Mesendoderm (in vitro differentiated cells): ENCODE measurements around the gene PCDHGB2.
A peak's percentile ranks its signal among the peaks of the same experiment; 100 is the strongest.
"Not testable (repeated sequence)": the region's sequence is repeated elsewhere in the genome, so short reads cannot be mapped to it uniquely, and the experiment has no call there.

ENCODE experiments used
- DNase-seq: peaks from one replicate; pipeline ENCODE4 v3.0.0; 2013
- H2AK5ac ChIP-seq: 2 replicates; pipeline ENCODE4 v1.6.1; 2013; ENCODE audit warnings: low read length, inconsistent platforms
- H2BK120ac ChIP-seq: 2 replicates; pipeline ENCODE4 v1.6.1; 2013; ENCODE audit warnings: low read depth, mild to moderate bottlenecking, low read length, moderate library complexity, mixed read lengths
- H2BK15ac ChIP-seq: replicated peaks from 2 replicates; pipeline ENCODE4 v1.6.1; 2013; ENCODE audit warnings: low read depth, mild to moderate bottlenecking, moderate library complexity
- H2BK5ac ChIP-seq: 2 replicates; pipeline ENCODE4 v1.6.1; 2013; ENCODE audit warnings: low read length, inconsistent platforms
- H3K18ac ChIP-seq: 2 replicates; pipeline ENCODE4 v1.6.1; 2013; ENCODE audit warnings: mild to moderate bottlenecking, low read length, mixed read lengths
- H3K23ac ChIP-seq: one replicate; pipeline ENCODE4 v1.6.1; 2013; ENCODE audit warnings: low read length
- H3K27ac ChIP-seq: 2 replicates; pipeline ENCODE4 v1.5.1; 2013; ENCODE audit warnings: low read depth, mild to moderate bottlenecking, inconsistent platforms, low read length, moderate library complexity
- H3K27me3 ChIP-seq: 2 replicates; pipeline ENCODE4 v1.6.1; 2013; ENCODE audit warnings: low read length, control low read depth, mild to moderate bottlenecking, inconsistent platforms; ENCODE audit not compliant: insufficient read depth, poor library complexity
- H3K36me3 ChIP-seq: 2 replicates; pipeline ENCODE4 v1.6.1; 2013; ENCODE audit warnings: low read length, inconsistent platforms; ENCODE audit not compliant: control insufficient read depth, insufficient read depth
- H3K4ac ChIP-seq: one replicate; pipeline ENCODE4 v1.6.1; 2013; ENCODE audit warnings: low read depth, mild to moderate bottlenecking, low read length, moderate library complexity
- H3K4me1 ChIP-seq: 2 replicates; pipeline ENCODE4 v1.6.1; 2013; ENCODE audit warnings: low read depth, low read length, inconsistent platforms; ENCODE audit not compliant: control insufficient read depth
- H3K4me2 ChIP-seq: 2 replicates; pipeline ENCODE4 v1.6.1; 2013; ENCODE audit warnings: low read length
- H3K4me3 ChIP-seq: 2 replicates; pipeline ENCODE4 v1.5.1; 2013; ENCODE audit warnings: mild to moderate bottlenecking, low read length
- H3K56ac ChIP-seq: one replicate; pipeline ENCODE4 v1.6.1; 2013; ENCODE audit warnings: low read length
- H3K79me1 ChIP-seq: 2 replicates; pipeline ENCODE4 v1.6.1; 2013; ENCODE audit warnings: low read length, inconsistent platforms
- H3K79me2 ChIP-seq: 2 replicates; pipeline ENCODE4 v1.6.1; 2013; ENCODE audit warnings: mild to moderate bottlenecking, low read length; ENCODE audit not compliant: control insufficient read depth, insufficient read depth
- H3K9ac ChIP-seq: 2 replicates; pipeline ENCODE4 v1.6.1; 2013; ENCODE audit warnings: low read length, inconsistent platforms
- H4K5ac ChIP-seq: one replicate; pipeline ENCODE4 v1.6.1; 2013; ENCODE audit warnings: low read length
- H4K8ac ChIP-seq: one replicate; pipeline ENCODE4 v1.6.1; 2013; ENCODE audit warnings: low read depth, mild to moderate bottlenecking, control low read depth, low read length, moderate library complexity
- WGBS: extraction: QIAGEN DNeasy Blood & Tissue Kit; methylation state at CpG from one replicate; pipeline ENCODE4 v1.1.7; 2013; ENCODE audit warnings: low lambda C conversion rate, missing lambda C conversion rate; ENCODE audit not compliant: insufficient coverage; ENCODE audit errors: extremely low coverage; 5-methylcytosine and 5-hydroxymethylcytosine counted together

Gene PCDHGB2

DNA sequence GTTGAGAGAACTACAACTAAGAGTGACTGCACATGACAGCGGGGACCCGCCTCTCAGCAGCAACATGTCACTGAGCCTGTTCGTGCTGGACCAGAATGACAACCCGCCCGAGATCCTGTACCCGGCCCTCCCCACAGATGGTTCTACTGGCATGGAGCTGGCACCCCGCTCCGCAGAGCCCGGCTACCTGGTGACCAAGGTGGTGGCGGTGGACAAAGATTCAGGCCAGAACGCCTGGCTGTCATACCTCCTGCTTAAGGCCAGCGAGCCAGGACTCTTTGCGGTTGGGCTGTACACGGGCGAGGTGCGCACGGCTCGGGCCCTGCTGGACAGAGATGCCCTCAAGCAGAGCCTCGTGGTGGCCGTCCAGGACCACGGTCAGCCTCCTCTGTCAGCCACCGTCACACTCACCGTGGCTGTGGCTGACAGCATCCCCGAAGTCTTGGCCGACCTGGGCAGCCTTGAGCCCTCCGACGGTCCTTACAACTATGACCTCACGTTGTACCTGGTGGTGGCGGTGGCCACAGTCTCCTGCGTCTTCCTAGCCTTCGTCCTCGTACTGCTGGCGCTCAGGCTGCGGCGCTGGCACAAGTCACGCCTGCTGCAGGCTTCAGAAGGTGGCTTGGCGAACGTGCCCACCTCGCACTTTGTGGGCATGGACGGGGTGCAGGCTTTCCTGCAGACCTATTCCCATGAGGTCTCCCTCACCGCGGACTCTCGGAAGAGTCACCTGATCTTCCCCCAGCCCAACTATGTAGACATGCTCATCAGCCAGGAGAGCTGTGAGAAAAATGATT is 24.9 kb downstream of the PCDHGB2 start:
- Histone ChIP-seq H2BK15ac (no peak overlapping the region), H3K79me1 (no peaks in the 10 kb centered on the region), H3K27ac (no peak overlapping the region), H4K8ac (no peak overlapping the region), H3K4ac (no peak overlapping the region), H3K18ac (no peak overlapping the region), H3K4me3 (no peak overlapping the region), H3K4me2 (no peak overlapping the region), H3K36me3 (no peaks in the 10 kb centered on the region), H2BK120ac (no peak overlapping the region), H3K23ac (no peak overlapping the region), H3K56ac (no peak overlapping the region), H2AK5ac (no peak overlapping the region), H4K5ac (no peak overlapping the region), H3K9ac (no peak overlapping the region), H3K27me3 (no peaks in the 10 kb centered on the region), H3K4me1 (no peaks in the 10 kb centered on the region), H3K79me2 (no peaks in the 10 kb centered on the region), H2BK5ac (no peak overlapping the region)
- WGBS: no CpG with 5 or more reads among the region's 43 CpGs
- DNase-seq: no peak

GRCh38 chr5:141387557-141388311 is 27.9 kb downstream of the PCDHGB2 start, which contains the start of gene PCDHGB4:
PCDHGB4 (plus strand) TSS chr5:141387698; CDS start chr5:141387885, 187 bp downstream.
- not testable (repeated sequence) for H3K79me2 ChIP-seq, H3K9ac ChIP-seq, H2AK5ac ChIP-seq, H4K8ac ChIP-seq, H3K56ac ChIP-seq, H3K36me3 ChIP-seq, H2BK120ac ChIP-seq, H3K18ac ChIP-seq, H2BK15ac ChIP-seq, H3K27me3 ChIP-seq, H3K4me3 ChIP-seq, H3K23ac ChIP-seq, H3K4me2 ChIP-seq, H3K4me1 ChIP-seq, H3K27ac ChIP-seq, H3K4ac ChIP-seq, H3K79me1 ChIP-seq, H4K5ac ChIP-seq, H2BK5ac ChIP-seq
- WGBS: no CpG with 5 or more reads among the region's 40 CpGs
- DNase-seq: peak; percentile 65

DNA sequence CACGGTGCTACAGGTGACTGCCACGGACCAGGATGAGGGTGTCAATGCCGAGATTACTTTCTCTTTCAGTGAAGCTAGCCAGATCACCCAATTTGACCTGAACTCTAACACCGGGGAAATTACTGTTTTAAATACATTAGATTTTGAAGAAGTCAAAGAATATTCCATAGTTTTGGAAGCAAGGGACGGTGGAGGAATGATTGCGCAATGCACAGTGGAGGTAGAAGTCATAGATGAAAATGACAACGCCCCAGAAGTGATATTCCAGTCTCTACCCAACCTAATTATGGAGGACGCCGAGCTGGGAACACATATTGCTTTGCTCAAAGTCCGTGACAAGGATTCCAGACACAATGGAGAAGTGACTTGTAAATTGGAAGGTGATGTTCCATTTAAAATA is 28.9 kb downstream of the PCDHGB2 start:
- H3K4me3 ChIP-seq: no peak overlapping the region
- no peak for DNase-seq
- H2BK120ac ChIP-seq: no peak overlapping the region
- H4K8ac ChIP-seq: no peak overlapping the region
- no peaks in the 10 kb centered on the region for H3K79me1 ChIP-seq
- no peaks in the 10 kb centered on the region for H3K36me3 ChIP-seq
- no peaks in the 10 kb centered on the region for H3K79me2 ChIP-seq
- H3K23ac ChIP-seq: no peak overlapping the region
- H3K4me2 ChIP-seq: no peak overlapping the region
- no peak overlapping the region for H3K27ac ChIP-seq
- H2BK5ac ChIP-seq: no peak overlapping the region
- H3K4me1 ChIP-seq: no peaks in the 10 kb centered on the region
- H2BK15ac ChIP-seq: no peak overlapping the region
- no peaks in the 10 kb centered on the region for H3K27me3 ChIP-seq
- H2AK5ac ChIP-seq: no peak overlapping the region
- H3K56ac ChIP-seq: no peak overlapping the region
- no peak overlapping the region for H3K9ac ChIP-seq
- whole genome bisulfite sequencing: no CpG with 5 or more reads among the region's 10 CpGs
- H3K18ac ChIP-seq: no peak overlapping the region
- no peak overlapping the region for H3K4ac ChIP-seq
- no peak overlapping the region for H4K5ac ChIP-seq

DNA sequence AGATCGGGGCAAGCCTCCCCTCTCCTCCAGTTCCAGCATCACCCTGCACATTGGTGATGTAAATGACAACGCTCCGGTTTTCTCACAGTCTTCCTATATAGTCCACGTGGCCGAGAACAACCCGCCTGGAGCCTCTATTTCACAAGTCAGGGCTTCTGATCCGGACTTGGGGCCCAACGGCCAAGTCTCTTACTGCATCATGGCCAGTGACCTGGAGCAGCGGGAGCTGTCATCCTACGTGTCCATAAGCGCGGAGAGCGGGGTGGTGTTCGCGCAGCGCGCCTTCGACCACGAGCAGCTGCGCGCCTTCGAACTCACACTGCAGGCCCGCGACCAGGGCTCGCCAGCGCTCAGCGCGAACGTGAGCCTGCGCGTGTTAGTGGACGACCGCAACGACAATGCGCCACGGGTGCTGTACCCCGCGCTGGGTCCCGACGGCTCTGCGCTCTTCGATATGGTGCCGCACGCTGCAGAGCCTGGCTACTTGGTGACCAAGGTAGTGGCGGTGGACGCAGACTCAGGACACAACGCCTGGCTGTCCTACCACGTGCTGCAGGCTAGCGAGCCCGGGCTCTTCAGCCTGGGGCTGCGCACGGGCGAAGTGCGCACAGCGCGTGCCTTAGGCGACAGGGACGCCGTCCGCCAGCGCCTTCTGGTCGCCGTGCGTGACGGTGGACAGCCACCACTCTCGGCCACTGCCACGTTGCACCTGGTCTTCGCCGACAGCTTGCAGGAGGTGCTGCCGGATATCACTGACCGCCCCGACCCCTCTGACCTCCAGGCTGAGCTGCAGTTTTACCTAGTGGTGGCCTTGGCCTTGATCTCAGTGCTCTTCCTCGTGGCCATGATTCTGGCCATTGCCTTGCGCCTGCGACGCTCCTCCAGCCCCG is 29.6 kb downstream of the PCDHGB2 start:
- H3K4me2 ChIP-seq: no peak overlapping the region
- no CpG with 5 or more reads among the region's 77 CpGs for WGBS
- no peak overlapping the region for H2BK5ac ChIP-seq
- no peak for DNase-seq
- H3K27me3 ChIP-seq: no peaks in the 10 kb centered on the region
- H3K18ac ChIP-seq: no peak overlapping the region
- no peaks in the 10 kb centered on the region for H3K79me1 ChIP-seq
- no peak overlapping the region for H2AK5ac ChIP-seq
- H3K4ac ChIP-seq: no peak overlapping the region
- H4K5ac ChIP-seq: no peak overlapping the region
- no peak overlapping the region for H3K56ac ChIP-seq
- H3K4me3 ChIP-seq: no peak overlapping the region
- H3K27ac ChIP-seq: no peak overlapping the region
- H3K9ac ChIP-seq: no peak overlapping the region
- H3K4me1 ChIP-seq: no peaks in the 10 kb centered on the region
- H2BK120ac ChIP-seq: no peak overlapping the region
- H3K36me3 ChIP-seq: no peaks in the 10 kb centered on the region
- no peak overlapping the region for H3K23ac ChIP-seq
- no peaks in the 10 kb centered on the region for H3K79me2 ChIP-seq
- no peak overlapping the region for H4K8ac ChIP-seq
- H2BK15ac ChIP-seq: no peak overlapping the region

GRCh38 chr5:141392429-141393198 is 32.8 kb downstream of the PCDHGB2 start, which contains the start of gene PCDHGA8:
PCDHGA8 (plus strand) TSS chr5:141392633; CDS start chr5:141392814, 181 bp downstream.
- Histone ChIP-seq H3K4me3 (no peak within 1 kb of the TSS), H2BK120ac (no peak within 1 kb of the TSS)

More at GRCh38 chr5:141392429-141393198, 32.8 kb downstream of the PCDHGB2 start, which contains the start of gene PCDHGA8:
- DNase-seq: no peak
- no peak within 1 kb of the TSS for H2AK5ac ChIP-seq
- H3K23ac ChIP-seq: no peak within 1 kb of the TSS
- H3K18ac ChIP-seq: no peak within 1 kb of the TSS
- no peak within 1 kb of the TSS for H3K56ac ChIP-seq
- H2BK15ac ChIP-seq: no peak within 1 kb of the TSS
- no peaks in the 10 kb centered on the region for H3K36me3 ChIP-seq
- H3K79me2 ChIP-seq: no peaks in the 10 kb centered on the region
- H3K4me2 ChIP-seq: no peak within 1 kb of the TSS
- H3K27me3 ChIP-seq: no peaks in the 10 kb centered on the region
- H2BK5ac ChIP-seq: no peak within 1 kb of the TSS
- no peak within 1 kb of the TSS for H4K5ac ChIP-seq
- 100% methylated on average over 1 of the region's 38 CpGs for WGBS
- H4K8ac ChIP-seq: no peak within 1 kb of the TSS
- H3K27ac ChIP-seq: no peak within 1 kb of the TSS
- no peak within 1 kb of the TSS for H3K4ac ChIP-seq
- no peak within 1 kb of the TSS for H3K9ac ChIP-seq
- H3K4me1 ChIP-seq: no peaks in the 10 kb centered on the region
- H3K79me1 ChIP-seq: no peaks in the 10 kb centered on the region
